Epithelial cell of proximal tubule (primary cell): ENCODE results near the gene PRSS27. TPM values are rescaled to one million over a fixed set of nuclear protein-coding genes. Genes with fewer than 3 reads are reported as not detected.
"Not testable (repeated sequence)": the region's sequence is repeated elsewhere in the genome, so short reads cannot be mapped to it uniquely, and the experiment has no call there.

Experiments
- DNase-seq: peaks from one replicate; pipeline ENCODE4 v3.0.0-alpha.2; 2011; ENCODE audit warnings: low read depth
- H3K4me3 ChIP-seq: 2 replicates; pipeline ENCODE4 v1.5.1; 2011; ENCODE audit warnings: low read depth, mild to moderate bottlenecking, low read length
- total RNA-seq: library from RNA; depleted of rRNA; stranded (reverse); fragments of >200 nt; gene quantifications from 2 replicates; pipeline ENCODE4 v1.2.3, GENCODE V29; 2015
- TF ChIP-seq, protein P1 (sequence below): conservative IDR thresholded peaks from 2 replicates; pipeline ENCODE4 v1.5.1; 2012; ENCODE audit warnings: low read depth, mild to moderate bottlenecking, low read length

PRSS27 gene
- total RNA-seq, 1 donor from 2014 or later: 0.92 TPM

DNA sequence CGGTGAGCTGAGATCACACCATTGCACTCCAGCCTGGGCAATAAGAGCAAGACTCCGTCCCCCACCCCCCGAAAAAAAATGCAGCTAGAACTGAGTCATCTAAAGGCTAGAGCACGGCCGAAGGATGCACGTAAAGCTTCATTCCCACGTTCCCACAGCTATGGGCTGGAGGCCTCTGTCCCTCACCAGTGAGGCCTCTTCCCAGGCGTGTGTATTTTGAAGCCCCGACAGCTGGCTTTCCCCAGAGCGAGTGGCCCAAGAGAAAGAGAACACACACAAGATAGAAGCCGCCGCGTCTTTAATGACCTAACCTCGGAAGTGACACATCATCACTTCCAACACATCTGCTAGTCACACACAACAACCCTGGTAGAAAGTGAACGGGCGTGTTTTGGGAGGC lies 44.3 kb downstream of the PRSS27 start:
- TF ChIP-seq, protein P1, sequence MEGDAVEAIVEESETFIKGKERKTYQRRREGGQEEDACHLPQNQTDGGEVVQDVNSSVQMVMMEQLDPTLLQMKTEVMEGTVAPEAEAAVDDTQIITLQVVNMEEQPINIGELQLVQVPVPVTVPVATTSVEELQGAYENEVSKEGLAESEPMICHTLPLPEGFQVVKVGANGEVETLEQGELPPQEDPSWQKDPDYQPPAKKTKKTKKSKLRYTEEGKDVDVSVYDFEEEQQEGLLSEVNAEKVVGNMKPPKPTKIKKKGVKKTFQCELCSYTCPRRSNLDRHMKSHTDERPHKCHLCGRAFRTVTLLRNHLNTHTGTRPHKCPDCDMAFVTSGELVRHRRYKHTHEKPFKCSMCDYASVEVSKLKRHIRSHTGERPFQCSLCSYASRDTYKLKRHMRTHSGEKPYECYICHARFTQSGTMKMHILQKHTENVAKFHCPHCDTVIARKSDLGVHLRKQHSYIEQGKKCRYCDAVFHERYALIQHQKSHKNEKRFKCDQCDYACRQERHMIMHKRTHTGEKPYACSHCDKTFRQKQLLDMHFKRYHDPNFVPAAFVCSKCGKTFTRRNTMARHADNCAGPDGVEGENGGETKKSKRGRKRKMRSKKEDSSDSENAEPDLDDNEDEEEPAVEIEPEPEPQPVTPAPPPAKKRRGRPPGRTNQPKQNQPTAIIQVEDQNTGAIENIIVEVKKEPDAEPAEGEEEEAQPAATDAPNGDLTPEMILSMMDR: no peak
- no peak for DNase-seq
- H3K4me3 ChIP-seq: no peak overlapping the region

DNA sequence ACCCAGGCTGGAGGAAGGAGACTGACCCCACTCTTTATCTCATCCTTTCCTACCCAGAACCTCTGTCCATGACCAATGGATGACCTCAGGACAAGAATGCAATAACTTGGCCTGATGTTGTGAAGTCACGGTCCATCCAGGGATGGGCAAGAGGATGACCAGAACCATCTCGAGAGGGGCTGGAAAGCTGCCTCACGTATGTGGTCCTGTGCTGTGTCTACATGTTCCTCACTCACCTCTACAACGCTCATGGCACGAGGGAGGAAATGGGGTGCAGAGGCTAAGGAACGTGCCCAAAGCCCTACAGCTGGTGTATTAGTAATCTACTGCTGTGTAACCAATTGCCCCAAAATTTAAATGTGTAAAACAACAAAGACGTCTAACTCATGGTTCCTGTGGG lies 45.0 kb downstream of the PRSS27 start:
- TF ChIP-seq, protein P1: no peak
- no peak overlapping the region for H3K4me3 ChIP-seq
- DNase-seq: no peak

DNA sequence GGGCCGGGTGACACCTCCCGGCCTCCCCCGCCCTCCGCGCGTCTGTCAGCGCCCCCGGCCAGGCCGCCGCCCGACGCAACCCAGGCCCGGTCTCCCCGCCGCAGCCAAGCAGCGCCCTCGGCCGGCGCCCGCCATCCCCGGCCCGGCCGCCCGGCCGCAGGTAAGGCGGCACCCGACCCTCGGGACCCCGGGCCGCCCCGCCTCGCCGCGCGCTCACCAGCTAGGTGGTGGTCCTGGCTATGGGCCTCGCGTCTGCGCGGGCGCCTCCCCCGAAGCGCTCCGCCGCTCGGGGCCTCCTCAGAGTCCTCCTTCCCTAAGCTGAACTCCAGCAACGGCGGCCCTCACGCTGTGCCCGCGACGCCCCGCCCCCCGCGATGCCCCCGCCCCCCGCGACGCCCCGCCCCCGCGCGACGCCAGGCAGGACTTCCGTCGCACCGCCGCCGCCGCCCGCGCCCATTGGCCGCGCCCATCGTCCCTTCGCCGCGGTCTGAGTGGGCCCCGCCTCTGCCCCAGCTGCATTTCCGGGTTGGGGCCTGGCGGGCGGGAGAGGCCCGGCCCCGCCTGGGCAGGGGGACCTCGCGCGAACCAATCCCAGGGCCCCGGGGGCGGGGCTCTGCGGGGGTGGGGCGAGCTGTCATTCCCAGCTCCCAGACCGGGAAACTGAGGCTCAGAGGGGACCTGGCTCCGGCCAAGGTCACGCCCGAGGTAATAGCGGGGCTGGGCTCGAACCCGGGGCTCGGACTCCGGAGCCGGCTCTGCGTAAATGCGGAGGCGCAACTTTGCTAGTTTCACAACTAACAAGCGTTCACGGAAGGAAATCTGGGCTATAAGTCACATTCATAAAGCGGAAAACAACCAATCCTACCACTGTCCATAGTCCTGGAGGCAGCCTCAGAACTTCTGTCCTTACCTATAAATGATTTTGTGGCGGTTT lies 46.7 kb downstream of the PRSS27 start:
- peak overlapping the region; percentile 65 for H3K4me3 ChIP-seq
- TF ChIP-seq, protein P1: no peak
- DNase-seq: no peak

DNA sequence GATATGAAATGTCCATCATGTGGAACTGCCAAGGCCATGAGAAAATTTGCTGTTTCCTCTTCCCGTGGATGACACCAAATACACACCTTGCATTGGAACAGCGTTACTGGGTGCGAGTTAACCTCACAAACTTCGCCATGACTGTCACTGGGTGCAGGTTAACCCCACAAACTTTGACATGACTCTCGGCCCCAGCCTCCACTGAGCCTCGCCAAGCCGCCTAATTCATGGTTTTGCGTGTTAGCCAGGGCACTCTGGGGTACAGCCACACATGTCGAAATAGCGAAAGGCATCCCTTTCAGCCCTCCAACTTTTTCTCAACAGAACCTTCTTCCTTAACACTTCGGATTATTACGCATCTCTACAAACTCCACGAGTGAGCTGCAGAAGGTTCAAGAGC lies 48.3 kb downstream of the PRSS27 start:
- DNase-seq: no peak
- TF ChIP-seq, protein P1: no peak
- peak overlapping the region; percentile 54 for H3K4me3 ChIP-seq

DNA sequence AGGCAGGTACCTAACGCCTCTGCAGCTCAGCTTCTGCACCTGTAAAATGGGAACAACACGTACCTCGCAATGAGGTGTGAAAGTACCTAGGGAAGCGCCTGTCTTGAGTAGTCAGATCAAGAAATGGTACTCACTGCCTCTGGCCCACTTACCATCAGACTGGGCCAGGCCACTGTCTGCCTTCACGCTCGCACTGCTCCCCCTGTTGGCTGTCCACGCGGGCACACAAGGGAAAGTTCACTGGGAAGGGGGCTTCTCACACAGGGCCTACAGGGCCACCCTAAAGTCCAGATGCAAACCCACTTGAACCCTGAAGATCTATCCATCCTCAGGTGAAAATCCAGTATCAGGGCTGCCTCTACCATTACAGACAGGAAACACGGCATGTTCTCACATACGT lies 48.8 kb downstream of the PRSS27 start:
- TF ChIP-seq, protein P1: peak; percentile 38
- not testable (repeated sequence) for DNase-seq, H3K4me3 ChIP-seq

DNA sequence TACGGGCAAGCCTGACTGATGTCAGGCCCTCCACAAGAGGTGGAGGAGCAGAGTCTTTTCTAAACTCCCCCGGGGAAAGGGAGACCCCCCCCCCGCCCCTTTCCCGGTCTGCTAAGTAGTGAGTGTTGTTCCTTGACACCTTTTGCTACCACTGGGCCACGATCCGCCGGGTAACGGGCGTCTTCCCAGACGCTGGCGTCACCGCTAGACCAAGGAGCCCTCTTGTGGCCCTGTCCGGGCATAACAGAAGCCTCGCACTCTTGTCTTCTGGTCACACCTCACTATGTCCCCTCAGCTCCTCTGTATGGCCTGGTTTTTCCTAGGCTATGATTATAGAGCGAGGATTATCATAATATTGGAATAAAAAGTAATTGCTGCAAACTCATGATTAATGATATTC lies 50.0 kb downstream of the PRSS27 start:
- not testable (repeated sequence) for DNase-seq, H3K4me3 ChIP-seq
- TF ChIP-seq, protein P1: peak; percentile 63

DNA sequence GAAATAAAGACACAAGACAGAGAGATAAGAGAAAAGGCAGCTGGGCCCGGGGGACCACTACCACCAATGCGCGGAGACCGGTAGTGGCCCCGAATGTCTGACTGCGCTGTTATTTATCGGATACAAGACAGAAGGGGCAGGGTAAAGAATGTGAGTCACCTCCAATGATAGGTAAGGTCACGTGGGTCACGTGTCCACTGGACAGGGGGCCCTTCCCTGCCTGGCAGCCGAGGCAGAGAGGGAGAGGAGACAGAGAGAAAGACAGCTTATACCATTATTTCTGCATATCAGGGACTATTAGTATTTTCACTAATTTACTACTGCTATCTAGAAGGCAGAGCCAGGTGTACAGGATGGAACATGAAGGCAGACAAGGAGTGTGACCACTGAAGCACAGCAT lies 50.4 kb downstream of the PRSS27 start:
- not testable (repeated sequence) for H3K4me3 ChIP-seq, DNase-seq

DNA sequence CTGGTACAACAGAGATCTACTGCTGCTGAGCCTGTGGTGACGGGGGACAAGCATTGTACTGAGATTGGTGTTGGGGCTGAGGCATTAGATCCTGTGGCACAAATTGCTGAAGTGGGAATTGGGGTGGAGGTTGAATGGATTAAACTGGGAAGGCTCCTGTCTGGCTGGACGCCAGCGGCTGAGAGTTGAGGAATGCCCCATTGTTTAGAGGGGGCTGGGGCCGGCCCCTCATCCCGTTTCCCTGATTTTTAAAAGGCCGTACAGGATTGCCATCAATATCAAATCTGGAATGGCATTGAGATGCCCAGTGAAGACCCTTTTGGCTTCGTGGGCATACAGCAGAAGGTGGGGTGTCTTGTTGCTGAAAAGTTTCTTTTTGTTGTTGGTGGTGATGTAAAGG lies 53.4 kb downstream of the PRSS27 start:
- not testable (repeated sequence) for H3K4me3 ChIP-seq, DNase-seq
